GM06990 (cell line): Measurements from ENCODE around the gene UBR4.

Experiments used
- DNase-seq: peaks from one replicate; pipeline ENCODE4 v3.0.0-alpha.2; 2011; ENCODE audit not compliant: insufficient read length; ENCODE audit errors: extremely low read depth
- H3K27me3 ChIP-seq: replicated peaks from 2 replicates; pipeline ENCODE4 v1.6.0; 2011; ENCODE audit warnings: low read length; ENCODE audit not compliant: control insufficient read depth, insufficient read depth
- H3K36me3 ChIP-seq: 2 replicates; pipeline ENCODE4 v1.5.1; 2011; ENCODE audit warnings: low read length; ENCODE audit not compliant: control insufficient read depth, insufficient read depth
- H3K4me3 ChIP-seq: replicated peaks from 2 replicates; pipeline ENCODE4 v1.5.1; 2011; ENCODE audit warnings: low read depth, mild to moderate bottlenecking, control low read depth, low read length
- TF ChIP-seq, protein P1 (sequence below): IDR thresholded peaks from 2 replicates; pipeline ENCODE4 v1.5.1; 2011; ENCODE audit warnings: low read length, control low read depth, mild to moderate bottlenecking, inconsistent platforms; ENCODE audit not compliant: insufficient read depth, poor library complexity, severe bottlenecking

Gene UBR4

DNA sequence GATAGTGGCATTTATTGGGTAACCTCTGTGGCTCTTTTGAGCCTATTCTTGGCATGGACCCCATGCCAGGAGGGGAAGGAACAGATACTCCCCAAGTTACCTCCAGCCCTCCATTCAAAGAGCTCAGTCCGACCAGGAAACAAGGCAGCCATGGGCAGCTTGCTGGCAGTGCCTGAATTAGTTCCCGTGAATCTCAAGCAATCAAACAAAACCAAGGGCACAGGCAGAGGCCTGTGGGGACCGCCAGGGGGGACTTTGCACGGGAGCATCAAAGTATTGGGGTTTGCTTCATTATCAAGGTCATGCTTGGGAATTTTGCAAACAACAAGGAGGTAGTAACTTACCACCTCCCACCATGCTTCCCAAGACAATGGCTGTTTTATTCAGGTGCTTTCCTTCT lies 172.4 kb downstream of the UBR4 start:
- Histone ChIP-seq H3K36me3 (no peaks in the 10 kb centered on the region), H3K27me3 (no peaks in the 10 kb centered on the region; the same call in none of the 2 replicates), H3K4me3 (no peak overlapping the region)
- DNase-seq: no peak
- TF ChIP-seq, protein P1, sequence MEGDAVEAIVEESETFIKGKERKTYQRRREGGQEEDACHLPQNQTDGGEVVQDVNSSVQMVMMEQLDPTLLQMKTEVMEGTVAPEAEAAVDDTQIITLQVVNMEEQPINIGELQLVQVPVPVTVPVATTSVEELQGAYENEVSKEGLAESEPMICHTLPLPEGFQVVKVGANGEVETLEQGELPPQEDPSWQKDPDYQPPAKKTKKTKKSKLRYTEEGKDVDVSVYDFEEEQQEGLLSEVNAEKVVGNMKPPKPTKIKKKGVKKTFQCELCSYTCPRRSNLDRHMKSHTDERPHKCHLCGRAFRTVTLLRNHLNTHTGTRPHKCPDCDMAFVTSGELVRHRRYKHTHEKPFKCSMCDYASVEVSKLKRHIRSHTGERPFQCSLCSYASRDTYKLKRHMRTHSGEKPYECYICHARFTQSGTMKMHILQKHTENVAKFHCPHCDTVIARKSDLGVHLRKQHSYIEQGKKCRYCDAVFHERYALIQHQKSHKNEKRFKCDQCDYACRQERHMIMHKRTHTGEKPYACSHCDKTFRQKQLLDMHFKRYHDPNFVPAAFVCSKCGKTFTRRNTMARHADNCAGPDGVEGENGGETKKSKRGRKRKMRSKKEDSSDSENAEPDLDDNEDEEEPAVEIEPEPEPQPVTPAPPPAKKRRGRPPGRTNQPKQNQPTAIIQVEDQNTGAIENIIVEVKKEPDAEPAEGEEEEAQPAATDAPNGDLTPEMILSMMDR: no peak

DNA sequence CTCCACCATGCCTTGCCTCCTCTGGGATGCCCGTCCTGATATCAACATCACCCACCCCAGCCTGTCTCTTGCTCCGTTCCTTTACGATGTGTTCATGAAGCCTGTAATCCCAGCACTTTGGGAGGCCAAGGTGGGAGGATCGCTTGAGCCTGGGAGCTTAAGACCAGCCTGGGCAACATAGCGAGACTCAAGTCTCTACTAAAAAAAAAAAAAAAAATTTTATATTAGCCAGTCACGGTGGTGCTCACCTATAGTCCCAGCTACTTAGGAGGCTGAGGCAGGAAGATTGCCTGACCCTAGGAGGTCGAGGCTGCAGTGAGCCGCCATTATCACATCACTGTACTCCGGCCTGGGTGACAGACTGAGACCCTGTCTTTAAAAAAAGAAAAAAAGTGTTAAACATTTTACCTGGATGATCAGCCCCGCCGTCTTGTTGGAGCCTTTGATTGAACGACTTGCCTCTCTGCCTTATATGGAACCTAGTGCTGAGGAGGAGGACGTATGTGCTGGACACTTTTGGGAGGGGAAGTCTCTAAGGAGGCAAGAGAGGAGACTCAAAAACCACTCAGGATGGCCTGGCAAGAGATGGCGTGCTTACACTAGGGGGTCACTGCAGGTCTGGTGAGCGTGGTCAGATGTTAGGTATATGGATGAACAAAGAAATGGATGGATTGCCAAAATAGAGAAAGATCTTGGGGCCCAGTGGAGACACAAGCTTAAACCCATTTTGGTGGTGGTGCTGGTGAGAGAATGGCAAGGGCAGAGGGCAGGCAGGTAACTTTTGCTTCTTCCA lies 173.1 kb downstream of the UBR4 start:
- TF ChIP-seq, protein P1: no peak
- DNase-seq: no peak
- no peak overlapping the region for H3K4me3 ChIP-seq
- no peaks in the 10 kb centered on the region for H3K36me3 ChIP-seq
- no peaks in the 10 kb centered on the region; the same call in none of the 2 replicates for H3K27me3 ChIP-seq

DNA sequence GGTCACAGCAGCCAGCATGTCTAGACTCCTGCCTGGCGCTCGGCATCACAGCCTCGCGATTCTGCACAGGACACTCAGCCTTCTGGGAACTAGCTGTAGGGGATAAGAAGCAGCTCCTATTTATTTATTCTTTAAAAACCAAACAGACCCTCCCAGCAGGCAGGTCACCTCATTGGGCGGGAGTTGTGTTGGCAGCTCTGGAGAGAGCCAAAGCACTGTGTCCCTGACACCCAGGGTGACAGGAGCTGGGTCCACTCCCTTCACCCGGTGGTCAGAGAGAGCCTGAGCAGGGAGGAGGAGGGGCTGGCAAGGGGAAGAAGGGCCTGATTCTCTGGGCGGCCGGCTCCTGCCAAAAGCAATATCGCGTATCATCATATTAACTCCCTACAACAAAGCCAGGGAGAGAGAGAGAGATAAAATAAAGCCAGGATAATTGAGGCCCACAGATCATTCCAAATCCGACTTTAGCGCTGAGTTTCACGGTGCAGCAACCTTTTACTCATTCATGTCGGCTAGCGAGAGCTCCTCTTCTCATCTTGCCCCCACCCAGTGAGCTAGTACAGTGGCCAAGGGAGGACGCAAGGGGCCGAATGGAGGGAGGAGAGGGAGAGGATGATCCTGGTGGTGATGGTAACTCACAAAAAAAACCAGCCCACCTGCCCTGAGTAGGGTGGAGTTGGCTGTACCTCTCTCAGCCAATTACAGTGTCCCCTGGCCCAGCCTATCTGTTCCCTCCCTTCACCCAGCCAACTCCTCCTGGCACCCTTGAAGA lies 173.8 kb downstream of the UBR4 start:
- no peak for DNase-seq
- TF ChIP-seq, protein P1: no peak
- Histone ChIP-seq H3K36me3 (no peaks in the 10 kb centered on the region), H3K4me3 (no peak overlapping the region), H3K27me3 (no peaks in the 10 kb centered on the region; the same call in none of the 2 replicates)

DNA sequence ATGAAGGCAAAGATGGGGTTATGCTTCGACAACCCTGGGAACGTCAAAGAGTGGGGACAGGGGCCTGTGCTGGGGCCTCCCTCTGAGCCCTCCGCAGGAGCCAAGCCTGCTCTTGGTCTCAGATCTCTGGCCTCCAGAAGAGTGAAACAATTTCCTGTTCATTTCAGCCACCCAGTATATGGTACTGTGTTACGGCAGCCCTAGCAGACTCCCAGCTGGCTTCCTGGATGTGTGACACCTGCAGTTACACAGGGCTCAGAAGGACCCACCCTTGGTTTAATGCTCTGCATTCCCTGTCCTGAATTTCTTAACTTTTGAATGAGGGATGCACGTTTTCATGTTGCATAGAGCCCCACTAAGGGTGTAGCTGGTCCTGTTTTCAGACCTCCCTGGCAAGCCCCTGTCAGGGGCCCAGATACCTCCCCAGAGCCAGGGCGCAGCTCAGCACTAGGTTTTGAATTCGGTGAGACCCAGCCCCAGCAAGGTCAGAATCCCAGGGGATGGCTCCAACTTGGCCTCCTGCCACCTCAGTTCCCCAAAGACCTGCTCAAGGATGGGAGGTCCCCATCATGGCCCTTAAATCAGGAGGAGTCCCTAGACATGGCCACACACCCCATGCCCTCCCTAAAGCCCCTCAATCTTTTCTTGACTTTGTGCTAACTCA lies 174.6 kb downstream of the UBR4 start:
- DNase-seq: no peak
- TF ChIP-seq, protein P1: no peak

DNA sequence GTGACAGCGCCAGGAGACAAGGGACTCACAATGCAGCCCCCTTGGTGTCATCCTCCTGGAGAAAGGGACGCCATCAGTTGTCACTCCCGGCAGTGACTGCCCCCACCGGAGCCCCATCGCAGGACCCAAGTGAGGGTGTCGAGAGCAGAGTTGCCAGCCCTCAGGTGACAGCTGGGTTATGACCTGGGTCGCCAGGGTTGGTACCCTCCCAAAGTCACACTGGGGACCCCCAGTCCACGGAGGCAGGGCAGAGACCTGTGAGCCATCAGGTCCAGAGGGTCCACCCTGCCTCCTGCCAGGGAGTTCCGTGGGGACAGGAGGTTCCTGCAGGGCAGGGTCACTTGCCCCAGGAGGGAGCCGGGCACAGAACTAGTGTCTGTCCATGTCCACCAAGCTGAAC lies 175.3 kb downstream of the UBR4 start:
- Histone ChIP-seq H3K4me3 (no peak overlapping the region), H3K36me3 (no peaks in the 10 kb centered on the region), H3K27me3 (no peaks in the 10 kb centered on the region; the same call in none of the 2 replicates)
- no peak for DNase-seq
- TF ChIP-seq, protein P1: no peak

More for the DNA sequence above, 174.6 kb downstream of the UBR4 start:
- Histone ChIP-seq H3K4me3 (no peak overlapping the region), H3K27me3 (no peaks in the 10 kb centered on the region; the same call in none of the 2 replicates), H3K36me3 (no peaks in the 10 kb centered on the region)
